Heart right ventricle (tissue), 16 donors: ENCODE results near the gene TM6SF1. TPM values are rescaled to one million over a fixed set of nuclear protein-coding genes. Genes with fewer than 3 reads are reported as not detected.

ENCODE experiments used
- ATAC-seq, 8 donors: fragments of 200-7000 bp; cut with Tn5 transposase; one replicate each; pipeline ENCODE4 v1.9.1; 2020; ENCODE audit warnings: mild to moderate bottlenecking in 8 of 8, moderate library complexity in 8 of 8, moderate number of reproducible peaks in 1 of 8
- DNase-seq, 2 donors: peaks; one replicate each; pipeline ENCODE4 v3.0.0-alpha.2; 2020
- H3K27ac ChIP-seq, 10 donors: fragments of 200-600 bp; sonication (generic) in 2 of 10; one replicate each; pipeline versions ENCODE4 v1.5.0 to v1.8.0; 2020 to 2022; ENCODE audit warnings: mild to moderate bottlenecking in 3 of 10
- H3K27me3 ChIP-seq, 7 donors: fragments of 200-600 bp; one replicate each; pipeline ENCODE4 v1.8.0; 2021 to 2022; ENCODE audit warnings: mild to moderate bottlenecking in 2 of 7
- H3K36me3 ChIP-seq, 9 donors: fragments of 200-600 bp; sonication (generic) in 1 of 9; one replicate each; pipeline versions ENCODE4 v1.5.0 to v1.8.0; 2020 to 2022; ENCODE audit warnings: mild to moderate bottlenecking in 2 of 9
- H3K4me1 ChIP-seq, 9 donors: fragments of 200-600 bp; sonication (generic) in 1 of 9; one replicate each; pipeline versions ENCODE4 v1.5.0 to v1.8.0; 2020 to 2022; ENCODE audit warnings: mild to moderate bottlenecking in 4 of 9
- H3K4me3 ChIP-seq, 10 donors: fragments of 200-600 bp; sonication (generic) in 2 of 10; one replicate each; pipeline versions ENCODE4 v1.5.0 to v1.8.0; 2020 to 2022; ENCODE audit warnings: mild to moderate bottlenecking in 7 of 10, moderate library complexity in 2 of 10
- H3K9me3 ChIP-seq, 11 donors: fragments of 200-600 bp in 10 of 11; sonication (generic) in 2 of 11; one replicate each; pipeline versions ENCODE4 v1.5.0 to v1.8.0; 2013 to 2022; ENCODE audit warnings: mild to moderate bottlenecking in 2 of 11, control low read depth in 1 of 11, moderate library complexity in 1 of 11
- WGBS, 2 donors: extraction: QIAGEN DNeasy Blood & Tissue Kit; methylation state at CpG; one replicate each; pipeline ENCODE4 v1.1.7; 2013; ENCODE audit warnings: inconsistent platforms in 1 of 2; 5-methylcytosine and 5-hydroxymethylcytosine counted together
- intact Hi-C, 10 donors: fragments of 100-400 bp; cut with DNase I; formaldehyde crosslinking; loops; one replicate each; pipeline versions ENCODE4 v1.11.1 to v1.14.2; 2022
- polyA plus RNA-seq, 2 donors: library from polyadenylated mRNA; stranded (reverse); fragments of 200-250 nt; gene quantifications; one replicate each; pipeline ENCODE4 v1.2.3, GENCODE V29; 2013
- total RNA-seq, 10 donors: library from RNA; stranded (reverse); fragmentation: NEBNext Ultra II Directional in 3 of 10; extraction: Animal tissue kit (Norgen Biotek cat#: 25700) in 3 of 10; gene quantifications; one replicate each; pipeline versions ENCODE4 v1.2.1 to v1.2.4, GENCODE V29; 2021 to 2023
- TF ChIP-seq, protein P1 (sequence below), 9 donors: fragments of 200-600 bp; sonication (generic) in 2 of 9; IDR thresholded peaks; one replicate each; pipeline versions ENCODE4 v1.5.0 to v1.8.0; 2021 to 2022; ENCODE audit warnings: antibody characterized with exemption in 9 of 9, mild to moderate bottlenecking in 5 of 9, moderate library complexity in 1 of 9
- donor health status: Arrhythmogenic right ventricular cardiomyopathy.
- donor health status: ischemic (EF 13 %, LVEDD 7.1; RV severe dilation, severe dysfunction).
- donor health status: healthy with polysubstance abuse.
- donor health status: DM: no; HTN: yes; CAD: no.
- donor health status: DM: no; HTN: no; CAD: no.
- donor health status: ischemic (EF 25% LVEDD 6.9; RV normal size, moderate dysfunction).
- donor health status: ischemic (EF 25% LVEDD 5.7; RV mildly dilated, moderate dysfunction).
- donor health status: healthy.
- donor health status: DM: yes; HTN: yes; CAD: no.
- donor health status: Ischemic cardiomyopathy.
- donor health status: ischemic (EF 35%, LVEDD 5.7; RV mildly dilated, moderate dysfunction).
- donor health status: nonischemic (EF 11% LVEDD 7.7; RV severe dilation, severe dysfunction).
- donor health status: DM: yes; HTN: yes; CAD: no.
- donor health status: PGD.
- donor health status: ischemic (EF 29% LVEDD 5.4; RV normal size, mild dysfunction).
- donor health status: nonischemic (EF 23%, LVEDD 6.1; RV moderate dilation, normal function).

Gene TM6SF1
- total and polyA plus RNA-seq, 12 donors: 2.6 to 8.8 (median 4.7) TPM

DNA sequence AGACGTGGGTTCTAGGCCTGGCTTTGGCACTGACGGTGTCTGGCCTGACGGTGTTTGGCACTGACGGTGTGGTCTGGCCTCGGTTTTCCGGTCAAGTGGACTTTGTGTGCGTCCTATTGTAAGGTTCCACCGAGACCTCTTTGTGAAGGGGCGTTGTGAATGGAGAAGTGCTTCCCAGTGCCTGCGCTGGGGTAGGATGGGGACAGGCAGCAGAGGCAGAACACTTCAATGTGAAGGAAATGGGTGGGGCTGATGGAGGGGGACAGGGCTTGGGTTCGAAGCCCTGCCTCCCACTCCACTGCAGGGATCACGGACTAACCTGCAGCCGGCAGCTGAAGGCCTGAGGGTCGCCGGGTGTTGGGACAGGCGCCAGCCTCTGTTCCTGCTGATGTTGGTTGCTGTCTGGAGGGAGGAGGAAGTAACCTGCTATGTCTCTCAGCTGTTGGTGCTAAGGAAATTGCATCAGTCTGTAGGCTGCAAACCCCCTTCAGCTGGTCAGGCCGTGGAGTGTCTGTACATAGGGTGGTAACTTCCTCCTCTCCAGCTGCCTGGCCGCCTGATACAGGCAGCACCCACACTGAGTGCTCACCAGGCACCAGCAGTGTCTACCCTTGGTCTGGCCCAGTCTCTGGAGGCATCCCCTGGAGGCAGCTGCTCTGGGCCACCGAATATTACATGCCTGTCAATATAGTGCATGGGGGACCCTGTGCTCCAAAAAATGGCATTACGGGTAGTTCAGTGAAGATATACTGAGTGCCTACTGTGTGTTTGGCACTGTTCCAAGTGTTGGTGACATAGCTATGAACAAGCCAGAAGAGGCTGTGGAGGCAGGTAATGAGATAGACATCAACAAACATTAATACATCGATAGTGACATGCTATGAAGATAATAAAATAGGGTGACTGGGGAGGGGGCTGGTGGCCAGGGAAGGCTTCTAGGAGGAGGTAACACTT, 1.1 kb downstream of the TM6SF1 start:
- intact Hi-C loops: loop anchor here in 4 of 10 donors (1.0 to 10.0 kb wide), 4 partner anchors 41 to 98 kb away; partner anchors contain the start of genes BTBD1 (in 3 of the 4) and C15orf40 (in 2 of the 4)
- H3K36me3 ChIP-seq: peaks cover 0 to 7% (median 0%) of the 10 kb centered on the region in 9 donors
- peak; percentile 43 to 51 for DNase-seq

DNA sequence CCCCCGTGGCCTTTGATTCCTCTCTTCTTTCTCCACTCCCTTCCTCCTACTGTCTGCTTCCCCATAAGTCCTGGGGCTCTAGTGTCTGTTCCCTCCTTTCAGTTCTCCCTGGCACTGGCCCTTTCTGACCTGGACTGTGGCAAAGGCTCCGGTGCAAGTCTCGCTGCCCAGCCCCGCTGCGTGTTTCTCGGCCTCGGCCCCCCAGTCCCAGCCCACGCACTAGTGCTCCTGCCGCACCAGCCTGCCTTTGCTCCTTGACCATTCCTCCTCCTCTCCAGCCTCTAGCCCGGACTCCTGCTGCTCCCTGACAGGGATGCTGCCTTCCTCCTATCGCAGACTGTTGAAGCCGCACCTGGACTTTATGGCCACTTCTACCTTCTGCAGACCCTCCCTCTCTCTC, 2.1 kb downstream of the TM6SF1 start:
- Histone ChIP-seq H3K27ac (peak overlapping the region in 2 of 10 donors; percentile 75 to 90), H3K27me3 (peaks cover 0 to 26% (median 9%) of the 10 kb centered on the region in 7 donors), H3K36me3 (peaks cover 0 to 17% (median 0%) of the 10 kb centered on the region in 9 donors), H3K9me3 (no peaks in the 10 kb centered on the region), H3K4me3 (peak overlapping the region in 2 of 10 donors; percentile 63 to 67), H3K4me1 (peaks cover 0 to 61% (median 41%) of the 10 kb centered on the region in 9 donors)
- WGBS, 2 donors: 90 to 92% methylated on average over 12 of the region's 12 CpGs
- DNase-seq (no peak), ATAC-seq (no peak)
- intact Hi-C loops: loop anchor here in 4 of 10 donors (1.0 to 10.0 kb wide), 4 partner anchors 42 to 99 kb away; partner anchors contain the start of genes BTBD1 (in 3 of the 4) and C15orf40 (in 2 of the 4)
- TF ChIP-seq, protein P1, sequence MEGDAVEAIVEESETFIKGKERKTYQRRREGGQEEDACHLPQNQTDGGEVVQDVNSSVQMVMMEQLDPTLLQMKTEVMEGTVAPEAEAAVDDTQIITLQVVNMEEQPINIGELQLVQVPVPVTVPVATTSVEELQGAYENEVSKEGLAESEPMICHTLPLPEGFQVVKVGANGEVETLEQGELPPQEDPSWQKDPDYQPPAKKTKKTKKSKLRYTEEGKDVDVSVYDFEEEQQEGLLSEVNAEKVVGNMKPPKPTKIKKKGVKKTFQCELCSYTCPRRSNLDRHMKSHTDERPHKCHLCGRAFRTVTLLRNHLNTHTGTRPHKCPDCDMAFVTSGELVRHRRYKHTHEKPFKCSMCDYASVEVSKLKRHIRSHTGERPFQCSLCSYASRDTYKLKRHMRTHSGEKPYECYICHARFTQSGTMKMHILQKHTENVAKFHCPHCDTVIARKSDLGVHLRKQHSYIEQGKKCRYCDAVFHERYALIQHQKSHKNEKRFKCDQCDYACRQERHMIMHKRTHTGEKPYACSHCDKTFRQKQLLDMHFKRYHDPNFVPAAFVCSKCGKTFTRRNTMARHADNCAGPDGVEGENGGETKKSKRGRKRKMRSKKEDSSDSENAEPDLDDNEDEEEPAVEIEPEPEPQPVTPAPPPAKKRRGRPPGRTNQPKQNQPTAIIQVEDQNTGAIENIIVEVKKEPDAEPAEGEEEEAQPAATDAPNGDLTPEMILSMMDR (IDR thresholded peaks at IDR 0.05): no peak

More for the DNA sequence above, 1.1 kb downstream of the TM6SF1 start:
- Histone ChIP-seq H3K27ac (peak overlapping the region; percentile 41 to 90 (median 73)), H3K9me3 (no peaks in the 10 kb centered on the region), H3K4me1 (peaks cover 0 to 59% (median 36%) of the 10 kb centered on the region in 9 donors), H3K4me3 (peak overlapping the region in 9 of 10 donors; percentile 47 to 74 (median 64)), H3K27me3 (peaks cover 0 to 29% (median 9%) of the 10 kb centered on the region in 7 donors)
- TF ChIP-seq, protein P1 (IDR thresholded peaks at IDR 0.05): no peak
- 37 to 57% methylated on average over 21 of the region's 21 CpGs for WGBS, 2 donors
- peak; percentile 61 to 85 (median 76) for ATAC-seq

DNA sequence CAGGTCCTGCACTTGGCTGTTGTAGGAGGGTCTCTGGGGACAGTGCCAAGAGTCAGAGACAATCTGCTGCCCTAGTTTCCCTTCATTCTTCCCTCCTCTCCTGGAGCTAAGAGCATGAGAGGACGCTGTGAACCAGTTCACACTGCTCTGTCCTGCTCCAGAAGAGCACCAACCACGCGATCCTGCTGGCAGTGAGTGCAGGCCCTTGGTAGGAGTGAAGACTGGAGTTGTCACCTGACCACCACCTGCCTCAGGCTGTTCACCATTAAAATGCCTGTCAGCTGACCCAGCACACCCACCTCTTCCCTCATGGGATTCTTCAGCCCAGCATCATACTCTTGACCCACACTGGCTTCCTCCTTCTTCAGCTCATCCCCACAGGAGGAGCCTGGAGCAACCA, 2.9 kb downstream of the TM6SF1 start:
- no peak for ATAC-seq
- Histone ChIP-seq H3K4me1 (peaks cover 0 to 62% (median 41%) of the 10 kb centered on the region in 9 donors), H3K4me3 (no peak overlapping the region), H3K9me3 (no peaks in the 10 kb centered on the region), H3K36me3 (peaks cover 0 to 26% (median 0%) of the 10 kb centered on the region in 9 donors), H3K27me3 (peaks cover 0 to 26% (median 9%) of the 10 kb centered on the region in 7 donors), H3K27ac (peak overlapping the region in 1 of 10 donors; percentile 30)
- intact Hi-C loops: loop anchor here in 1 of 10 donors (5.0 kb wide), 2 partner anchors 43 to 98 kb away; partner anchors contain the start of genes BTBD1 and C15orf40
- no peak for DNase-seq
- TF ChIP-seq, protein P1 (IDR thresholded peaks at IDR 0.05): no peak
- 86 to 90% methylated on average over 3 of the region's 3 CpGs for WGBS, 2 donors

DNA sequence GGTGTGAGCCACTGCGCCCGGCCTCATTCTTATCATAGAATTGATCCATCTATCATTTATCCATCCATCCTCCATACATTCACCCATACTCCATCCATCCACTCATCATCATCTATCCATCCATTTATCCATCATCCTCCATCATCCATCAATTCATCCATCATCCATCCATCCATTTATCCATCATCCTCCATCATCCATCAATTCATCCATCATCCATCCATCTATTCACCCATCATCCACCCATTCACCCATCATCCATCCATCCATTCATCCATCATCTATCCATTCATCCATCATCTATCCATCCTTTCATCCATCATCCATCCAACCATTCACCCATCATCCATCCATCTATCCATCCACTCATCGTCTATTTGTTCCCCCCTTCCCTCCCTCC, 3.7 kb downstream of the TM6SF1 start:
- Histone ChIP-seq H3K4me3 (no peak overlapping the region), H3K36me3 (peaks cover 0 to 33% (median 0%) of the 10 kb centered on the region in 9 donors), H3K9me3 (no peaks in the 10 kb centered on the region), H3K27me3 (peaks cover 0 to 24% (median 9%) of the 10 kb centered on the region in 7 donors), H3K27ac (no peak overlapping the region), H3K4me1 (peaks cover 0 to 62% (median 41%) of the 10 kb centered on the region in 9 donors)
- ATAC-seq (no peak), DNase-seq (no peak)
- intact Hi-C loops: loop anchor here in 1 of 10 donors (5.0 kb wide), 2 partner anchors 44 to 99 kb away; partner anchors contain the start of genes BTBD1 and C15orf40
- TF ChIP-seq, protein P1 (IDR thresholded peaks at IDR 0.05): no peak
- WGBS, 2 donors: 96 to 99% methylated on average over 3 of the region's 3 CpGs
